Measurements from ENCODE around the gene TMEM202.

Gene TMEM202

GRCh38 chr15:72451224-72451623 lies 53.1 kb downstream of the TMEM202 start:
- no peak overlapping the region for H3K27ac ChIP-seq
- TF ChIP-seq ZFX (IDR thresholded peaks at IDR 0.05; ENCODE audit: borderline replicate concordance), result no peak
- TF ChIP-seq CTCF (IDR thresholded peaks at IDR 0.05), result no peak

- TF ChIP-seq CTCF (IDR thresholded peaks at IDR 0.05), result no peak
- no peak for TF ChIP-seq ZFX (IDR thresholded peaks at IDR 0.05; ENCODE audit: borderline replicate concordance)
Measured at GRCh38 chr15:72456684-72457083, 58.6 kb downstream of the TMEM202 start.

More at GRCh38 chr15:72456684-72457083, 58.6 kb downstream of the TMEM202 start:
- no peak overlapping the region for H3K27ac ChIP-seq

Data from 22Rv1 (cell line).